Heart right ventricle (tissue), 16 donors: ENCODE results near the gene ZNHIT2. TPM values are rescaled to one million over a fixed set of nuclear protein-coding genes. Genes with fewer than 3 reads are reported as not detected.

Source experiments
- ATAC-seq, 8 donors: fragments of 200-7000 bp; cut with Tn5 transposase; one replicate each; pipeline ENCODE4 v1.9.1; 2020; ENCODE audit warnings: mild to moderate bottlenecking in 8 of 8, moderate library complexity in 8 of 8, moderate number of reproducible peaks in 1 of 8
- DNase-seq, 2 donors: peaks; one replicate each; pipeline ENCODE4 v3.0.0-alpha.2; 2020
- H3K27ac ChIP-seq, 10 donors: fragments of 200-600 bp; sonication (generic) in 2 of 10; one replicate each; pipeline versions ENCODE4 v1.5.0 to v1.8.0; 2020 to 2022; ENCODE audit warnings: mild to moderate bottlenecking in 3 of 10
- H3K27me3 ChIP-seq, 7 donors: fragments of 200-600 bp; one replicate each; pipeline ENCODE4 v1.8.0; 2021 to 2022; ENCODE audit warnings: mild to moderate bottlenecking in 2 of 7
- H3K36me3 ChIP-seq, 9 donors: fragments of 200-600 bp; sonication (generic) in 1 of 9; one replicate each; pipeline versions ENCODE4 v1.5.0 to v1.8.0; 2020 to 2022; ENCODE audit warnings: mild to moderate bottlenecking in 2 of 9
- H3K4me1 ChIP-seq, 9 donors: fragments of 200-600 bp; sonication (generic) in 1 of 9; one replicate each; pipeline versions ENCODE4 v1.5.0 to v1.8.0; 2020 to 2022; ENCODE audit warnings: mild to moderate bottlenecking in 4 of 9
- H3K4me3 ChIP-seq, 10 donors: fragments of 200-600 bp; sonication (generic) in 2 of 10; one replicate each; pipeline versions ENCODE4 v1.5.0 to v1.8.0; 2020 to 2022; ENCODE audit warnings: mild to moderate bottlenecking in 7 of 10, moderate library complexity in 2 of 10
- H3K9me3 ChIP-seq, 11 donors: fragments of 200-600 bp in 10 of 11; sonication (generic) in 2 of 11; one replicate each; pipeline versions ENCODE4 v1.5.0 to v1.8.0; 2013 to 2022; ENCODE audit warnings: mild to moderate bottlenecking in 2 of 11, control low read depth in 1 of 11, moderate library complexity in 1 of 11
- CTCF ChIP-seq, 9 donors: fragments of 200-600 bp; sonication (generic) in 2 of 9; IDR thresholded peaks; one replicate each; pipeline versions ENCODE4 v1.5.0 to v1.8.0; 2021 to 2022; ENCODE audit warnings: antibody characterized with exemption in 9 of 9, mild to moderate bottlenecking in 5 of 9, moderate library complexity in 1 of 9
- WGBS, 2 donors: extraction: QIAGEN DNeasy Blood & Tissue Kit; methylation state at CpG; one replicate each; pipeline ENCODE4 v1.1.7; 2013; ENCODE audit warnings: inconsistent platforms in 1 of 2; 5-methylcytosine and 5-hydroxymethylcytosine counted together
- intact Hi-C, 10 donors: fragments of 100-400 bp; cut with DNase I; formaldehyde crosslinking; loops; one replicate each; pipeline versions ENCODE4 v1.11.1 to v1.14.2; 2022
- long read RNA-seq, 3 donors: library from polyadenylated mRNA; unstranded; transcript quantifications; one replicate each; pipeline ENCODE4 v2.0.0, GENCODE V29; 2020 to 2021
- polyA plus RNA-seq, 2 donors: library from polyadenylated mRNA; stranded (reverse); fragments of 200-250 nt; gene quantifications; one replicate each; pipeline ENCODE4 v1.2.3, GENCODE V29; 2013
- total RNA-seq, 10 donors: library from RNA; stranded (reverse); fragmentation: NEBNext Ultra II Directional in 3 of 10; extraction: Animal tissue kit (Norgen Biotek cat#: 25700) in 3 of 10; gene quantifications; one replicate each; pipeline versions ENCODE4 v1.2.1 to v1.2.4, GENCODE V29; 2021 to 2023
- donor health status: Arrhythmogenic right ventricular cardiomyopathy.
- donor health status: ischemic (EF 13 %, LVEDD 7.1; RV severe dilation, severe dysfunction).
- donor health status: healthy with polysubstance abuse.
- donor health status: DM: no; HTN: yes; CAD: no.
- donor health status: DM: no; HTN: no; CAD: no.
- donor health status: ischemic (EF 25% LVEDD 6.9; RV normal size, moderate dysfunction).
- donor health status: ischemic (EF 25% LVEDD 5.7; RV mildly dilated, moderate dysfunction).
- donor health status: healthy.
- donor health status: DM: yes; HTN: yes; CAD: no.
- donor health status: Ischemic cardiomyopathy.
- donor health status: ischemic (EF 35%, LVEDD 5.7; RV mildly dilated, moderate dysfunction).
- donor health status: nonischemic (EF 11% LVEDD 7.7; RV severe dilation, severe dysfunction).
- donor health status: DM: yes; HTN: yes; CAD: no.
- donor health status: PGD.
- donor health status: ischemic (EF 29% LVEDD 5.4; RV normal size, mild dysfunction).
- donor health status: nonischemic (EF 23%, LVEDD 6.1; RV moderate dilation, normal function).

Gene ZNHIT2
- total RNA-seq (1 to 10 TPM; 4.3 to 8.3 (median 6.5) TPM), polyA plus RNA-seq (10 to 100 TPM; 16.5 to 17.5 TPM)
- long read RNA-seq, donor 1, transcript ZNHIT2-201 (1 exons, 1,306 nt) = major isoform, 10 of 10 reads
- long read RNA-seq, donor 1, partial matches to known transcripts = 0 of 10 reads
- long read RNA-seq, donor 1, other reads (novel, unspliced or antisense) = 0 of 10 reads
- long read RNA-seq, donor 2, transcript ZNHIT2-201 (1 exons, 1,306 nt) = major isoform, 5 of 5 reads
- long read RNA-seq, donor 2, partial matches to known transcripts = 0 of 5 reads
- long read RNA-seq, donor 2, other reads (novel, unspliced or antisense) = 0 of 5 reads
- long read RNA-seq, donor 3, transcript ZNHIT2-201 (1 exons, 1,306 nt) = major isoform, 15 of 15 reads
- long read RNA-seq, donor 3, partial matches to known transcripts = 0 of 15 reads
- long read RNA-seq, donor 3, other reads (novel, unspliced or antisense) = 0 of 15 reads

- intact Hi-C loops = loop anchor here in 5 of 10 donors (2.0 to 10.0 kb wide), 10 partner anchors 65 to 343 kb away; partner anchors contain the start of genes ARL2 (in 4 of the 5), CAPN1 (in 1 of the 5), PPP2R5B (in 1 of the 5) and SF1 (in 1 of the 5)
- 0 to 1% methylated on average over 87 to 89 of the region's 89 CpGs for WGBS, 2 donors
- Histone ChIP-seq H3K4me1 (peaks cover 17 to 72% (median 49%) of the 10 kb centered on the region in 9 donors), H3K4me3 (peak within 1 kb of the TSS; percentile 54 to 99 (median 91)), H3K9me3 (no peaks in the 10 kb centered on the region), H3K27me3 (peaks cover 0 to 10% (median 0%) of the 10 kb centered on the region in 7 donors), H3K36me3 (peaks cover 0 to 52% (median 24%) of the 10 kb centered on the region in 9 donors), H3K27ac (peak within 1 kb of the TSS in 9 of 10 donors; percentile 66 to 95 (median 86))
- peak; percentile 79 to 99 (median 95) for TF ChIP-seq CTCF (IDR thresholded peaks at IDR 0.05)
- ATAC-seq = peak; percentile 85 to 93 (median 90)
- peak; percentile 99 to 100 for DNase-seq
Observed at GRCh38 chr11:65117206-65118096, at the start of gene ZNHIT2. Gene ZNHIT2, minus strand, starts transcription at chr11:65117701. Its CDS starts 48 bp downstream, at chr11:65117653.

- intact Hi-C loops = no loop called here
- H3K36me3 ChIP-seq = no peaks in the 10 kb centered on the region
Observed at GRCh38 chr11:65166893-65167292, 49.4 kb upstream of the ZNHIT2 start.

GRCh38 chr11:65165410-65166317 is 48.2 kb upstream of the ZNHIT2 start:
- 58 to 63% methylated on average over 31 of the region's 31 CpGs for WGBS, 2 donors
- no peak for TF ChIP-seq CTCF (IDR thresholded peaks at IDR 0.05)
- intact Hi-C loops = no loop called here
- H3K27ac ChIP-seq = peak overlapping the region in 1 of 10 donors; percentile 9
- H3K27me3 ChIP-seq = no peaks in the 10 kb centered on the region
- DNase-seq = no peak
- H3K9me3 ChIP-seq = no peaks in the 10 kb centered on the region
- peak overlapping the region in 5 of 10 donors; percentile 2 to 34 (median 24) for H3K4me3 ChIP-seq
- ATAC-seq = no peak
- H3K4me1 ChIP-seq = peaks cover 0 to 6% (median 0%) of the 10 kb centered on the region in 9 donors
- no peaks in the 10 kb centered on the region for H3K36me3 ChIP-seq

More at GRCh38 chr11:65166893-65167292, 49.4 kb upstream of the ZNHIT2 start:
- Histone ChIP-seq H3K27ac (no peak overlapping the region), H3K4me1 (peaks cover 0 to 6% (median 0%) of the 10 kb centered on the region in 9 donors), H3K4me3 (no peak overlapping the region), H3K9me3 (no peaks in the 10 kb centered on the region), H3K27me3 (no peaks in the 10 kb centered on the region)
- no peak for ATAC-seq
- WGBS, 2 donors = 81 to 87% methylated on average over 3 of the region's 3 CpGs
- DNase-seq = no peak
- no peak for TF ChIP-seq CTCF (IDR thresholded peaks at IDR 0.05)
